ENCODE results near the gene MOB4.

The MOB4 gene

DNA sequence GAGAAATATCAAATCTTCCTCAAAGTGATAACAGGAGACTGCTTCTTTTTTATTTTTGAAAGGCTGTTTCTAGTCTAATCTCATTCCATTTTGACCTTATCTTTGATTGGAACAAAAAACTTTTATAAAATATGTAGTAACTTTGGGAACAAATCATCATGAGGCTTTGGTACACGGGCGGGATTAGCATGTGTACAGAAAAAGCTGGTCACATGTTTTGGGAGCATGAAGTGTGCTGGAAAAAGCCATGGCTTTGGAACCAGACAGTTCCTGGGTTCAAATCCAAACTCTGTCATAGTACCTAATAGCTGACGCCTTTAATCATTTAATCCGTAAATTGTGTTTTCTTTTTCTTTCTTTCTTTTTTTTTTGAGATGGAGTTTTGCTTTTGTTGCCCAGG lies 81.3 kb downstream of the MOB4 start:
- no peak for DNase-seq

DNA sequence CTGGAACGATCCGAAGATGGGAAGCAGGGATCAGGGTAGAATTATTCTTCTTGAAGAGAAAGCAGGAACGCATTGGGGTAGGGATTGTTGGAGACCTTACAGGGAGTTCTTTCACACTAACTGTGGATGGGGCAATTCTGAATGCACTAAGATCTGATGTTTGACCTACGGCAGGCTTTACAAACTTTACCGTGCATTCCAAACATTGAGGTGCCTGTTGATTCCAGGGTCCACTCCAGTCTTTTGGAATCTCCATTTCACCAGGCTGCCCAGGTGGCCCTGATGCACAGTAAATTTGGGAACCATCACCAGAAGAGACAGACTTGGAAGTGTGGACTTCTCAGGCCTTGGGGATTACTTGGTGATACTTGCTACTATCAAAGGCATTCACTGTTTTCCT lies 82.6 kb downstream of the MOB4 start:
- DNase-seq = no peak

DNA sequence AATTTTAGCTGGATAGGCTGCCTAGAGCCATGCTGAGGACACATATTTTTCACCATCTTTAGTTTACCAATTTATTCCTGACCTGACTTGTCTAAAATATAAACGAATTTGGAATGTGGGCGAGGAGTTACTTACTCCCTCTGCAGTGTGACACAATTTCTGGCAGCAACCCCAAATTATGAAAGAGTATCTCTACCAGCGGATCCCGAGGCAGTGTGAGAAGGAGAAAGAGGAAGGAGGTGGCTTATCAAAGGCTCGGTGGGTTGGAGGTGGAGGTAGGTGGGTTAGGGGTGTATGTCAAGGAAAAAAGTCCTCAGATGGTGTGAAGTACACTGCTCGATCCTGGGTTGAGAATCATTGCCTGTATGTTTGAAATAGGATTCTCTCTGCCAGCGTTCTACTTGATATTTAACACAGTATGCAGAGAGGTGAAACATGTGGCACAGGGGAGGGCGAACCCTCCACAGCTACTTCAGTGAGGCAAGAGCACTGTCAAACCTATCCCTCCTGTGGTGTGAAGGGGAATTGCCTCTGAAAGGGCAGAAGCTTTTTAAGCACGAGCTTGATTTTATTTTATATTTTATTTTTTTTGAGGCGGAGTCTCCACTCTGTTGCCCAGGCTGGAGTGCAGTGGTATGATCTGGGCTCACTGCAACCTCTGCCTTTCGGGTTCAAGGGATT lies 83.6 kb downstream of the MOB4 start:
- DNase-seq = peak; percentile 32

DNA sequence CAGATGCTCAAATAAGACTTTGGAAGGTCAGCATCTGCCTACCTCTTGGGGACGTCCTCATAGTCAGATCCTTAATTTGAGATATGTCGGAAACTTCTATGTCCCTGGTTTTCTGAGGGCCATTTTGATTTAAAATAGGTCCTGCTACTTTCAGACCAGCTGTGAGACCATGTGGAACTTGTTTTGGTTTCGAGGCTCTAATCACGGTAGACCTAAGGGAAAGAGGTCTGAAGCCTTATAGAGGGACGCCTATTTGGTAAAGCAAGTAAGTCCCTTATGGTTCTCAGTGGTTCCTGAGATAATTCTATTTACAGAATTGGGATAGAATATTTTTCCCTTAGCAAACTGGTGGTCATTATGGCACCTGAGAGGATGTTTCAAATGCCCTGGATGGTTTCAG lies 84.4 kb downstream of the MOB4 start:
- no peak for DNase-seq

DNA sequence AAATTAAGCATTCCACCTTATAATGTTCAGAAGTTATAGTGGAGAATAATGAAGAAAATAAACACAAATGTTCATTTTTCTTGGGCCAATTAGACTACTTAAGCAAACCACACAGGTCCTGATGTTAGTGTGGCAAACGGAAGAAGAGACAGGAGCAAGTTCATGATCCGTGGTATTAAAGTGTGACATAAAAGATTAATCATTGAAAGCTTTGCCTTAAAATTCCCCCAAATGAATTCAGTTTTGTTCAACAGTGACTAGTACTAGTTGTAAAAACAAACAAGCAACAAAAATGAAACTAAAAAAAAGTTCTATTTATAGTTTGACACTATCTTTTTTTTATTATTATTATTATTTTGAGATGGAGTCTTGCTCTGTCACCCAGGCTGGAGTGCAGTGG lies 85.9 kb downstream of the MOB4 start:
- no peak for DNase-seq

Measured in CD4-positive, alpha-beta T cell treated with Interleukin-17A for 1 hour (primary cell).